ENCODE data around the gene ATP5PF. TPM values are rescaled to one million over a fixed set of nuclear protein-coding genes. Genes with fewer than 3 reads are reported as not detected.
"Not testable (repeated sequence)": the region's sequence is repeated elsewhere in the genome, so short reads cannot be mapped to it uniquely, and the experiment has no call there.

Gene ATP5PF
- total RNA-seq, 1 donor = 36.2 TPM

DNA sequence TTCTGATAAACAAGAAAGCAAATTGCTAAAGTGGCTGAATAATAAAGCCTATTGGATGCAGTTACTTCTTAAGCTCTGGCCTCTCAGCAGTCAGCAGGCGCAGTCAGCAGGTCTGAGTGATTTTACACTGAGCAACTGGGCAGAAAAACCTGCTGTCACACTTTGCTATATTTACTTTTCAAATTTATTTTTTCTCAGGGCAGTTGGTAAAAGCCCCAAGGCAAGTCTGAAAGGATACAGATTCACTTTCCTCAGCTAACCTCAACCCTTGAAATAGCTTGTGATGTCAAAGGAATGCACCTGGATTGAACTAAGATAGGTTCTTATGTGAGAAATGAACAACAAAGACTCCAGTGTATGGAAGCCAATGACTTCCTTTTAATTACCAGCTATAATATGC, 34.0 kb downstream of the ATP5PF start:
- Histone ChIP-seq H3K27ac (ENCODE audit: low read depth, low read length) (no peak overlapping the region), H3K4me1 (ENCODE audit: insufficient read depth, low read length) (peaks cover 3% of the 10 kb centered on the region), H4K20me1 (ENCODE audit: insufficient read depth, low read length) (no peaks in the 10 kb centered on the region), H3K79me2 (ENCODE audit: insufficient read depth, low read length) (no peaks in the 10 kb centered on the region), H3K4me3 (ENCODE audit: insufficient read depth, low read length) (no peak overlapping the region), H3K27me3 (ENCODE audit: insufficient read depth, low read length) (no peaks in the 10 kb centered on the region), H3K4me2 (ENCODE audit: insufficient read depth, low read length) (no peak overlapping the region), H3K9me3 (ENCODE audit: low read depth, low read length) (no peaks in the 10 kb centered on the region), H3K36me3 (ENCODE audit: insufficient read depth, low read length) (no peaks in the 10 kb centered on the region), H2AFZ (ENCODE audit: low read length) (no peak overlapping the region)
- TF ChIP-seq, protein P1, sequence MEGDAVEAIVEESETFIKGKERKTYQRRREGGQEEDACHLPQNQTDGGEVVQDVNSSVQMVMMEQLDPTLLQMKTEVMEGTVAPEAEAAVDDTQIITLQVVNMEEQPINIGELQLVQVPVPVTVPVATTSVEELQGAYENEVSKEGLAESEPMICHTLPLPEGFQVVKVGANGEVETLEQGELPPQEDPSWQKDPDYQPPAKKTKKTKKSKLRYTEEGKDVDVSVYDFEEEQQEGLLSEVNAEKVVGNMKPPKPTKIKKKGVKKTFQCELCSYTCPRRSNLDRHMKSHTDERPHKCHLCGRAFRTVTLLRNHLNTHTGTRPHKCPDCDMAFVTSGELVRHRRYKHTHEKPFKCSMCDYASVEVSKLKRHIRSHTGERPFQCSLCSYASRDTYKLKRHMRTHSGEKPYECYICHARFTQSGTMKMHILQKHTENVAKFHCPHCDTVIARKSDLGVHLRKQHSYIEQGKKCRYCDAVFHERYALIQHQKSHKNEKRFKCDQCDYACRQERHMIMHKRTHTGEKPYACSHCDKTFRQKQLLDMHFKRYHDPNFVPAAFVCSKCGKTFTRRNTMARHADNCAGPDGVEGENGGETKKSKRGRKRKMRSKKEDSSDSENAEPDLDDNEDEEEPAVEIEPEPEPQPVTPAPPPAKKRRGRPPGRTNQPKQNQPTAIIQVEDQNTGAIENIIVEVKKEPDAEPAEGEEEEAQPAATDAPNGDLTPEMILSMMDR (IDR thresholded peaks at IDR 0.05; ENCODE audit: extremely low read depth, low read depth, low read length) = no peak
- DNase-seq (ENCODE audit: insufficient read length, low spot score, missing footprints) = no peak

DNA sequence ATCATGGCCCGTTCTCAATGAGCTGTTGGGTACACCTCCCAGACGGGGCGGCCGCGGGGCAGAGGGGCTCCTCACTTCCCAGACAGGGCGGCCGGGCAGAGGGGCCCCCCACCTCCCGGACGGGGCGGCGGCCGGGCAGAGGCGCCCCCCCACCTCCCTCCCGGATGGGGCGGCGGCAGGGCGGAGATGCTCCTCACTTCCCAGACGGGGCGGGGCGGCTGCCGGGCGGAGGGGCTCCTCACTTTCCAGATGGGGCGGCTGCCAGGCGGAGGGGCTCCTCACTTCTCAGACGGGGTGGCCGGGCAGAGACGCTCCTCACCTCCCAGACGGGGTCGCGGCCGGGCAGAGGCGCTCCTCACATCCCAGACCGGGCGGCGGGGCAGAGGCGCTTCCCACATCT, 39.2 kb downstream of the ATP5PF start:
- H3K36me3 ChIP-seq (ENCODE audit: insufficient read depth, low read length); H3K4me1 ChIP-seq (ENCODE audit: insufficient read depth, low read length); H2AFZ ChIP-seq (ENCODE audit: low read length); DNase-seq (ENCODE audit: insufficient read length, low spot score, missing footprints); H3K27ac ChIP-seq (ENCODE audit: low read depth, low read length); H4K20me1 ChIP-seq (ENCODE audit: insufficient read depth, low read length); H3K4me2 ChIP-seq (ENCODE audit: insufficient read depth, low read length); H3K27me3 ChIP-seq (ENCODE audit: insufficient read depth, low read length); H3K9me3 ChIP-seq (ENCODE audit: low read depth, low read length); H3K4me3 ChIP-seq (ENCODE audit: insufficient read depth, low read length); H3K79me2 ChIP-seq (ENCODE audit: insufficient read depth, low read length): not testable (repeated sequence)

DNA sequence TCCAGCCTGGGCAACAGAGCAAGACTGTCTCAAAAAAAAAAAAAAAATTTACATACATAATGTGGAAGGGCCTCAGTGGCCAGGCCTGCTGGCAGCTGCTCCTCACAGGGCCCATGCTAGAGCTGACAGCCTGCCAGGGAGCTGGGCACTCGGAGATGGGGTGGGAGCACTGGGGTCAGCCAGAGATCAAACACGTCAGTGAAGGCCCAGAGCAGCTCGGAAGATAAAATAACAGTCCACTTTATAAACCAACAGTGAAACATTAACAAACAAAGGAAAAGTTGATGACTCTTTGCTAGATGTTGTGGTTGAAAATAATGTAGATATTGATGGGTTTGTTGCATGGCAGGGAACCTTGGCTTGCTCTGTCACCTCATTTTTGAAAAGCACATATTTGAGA, 42.7 kb downstream of the ATP5PF start:
- H3K4me2 ChIP-seq (ENCODE audit: insufficient read depth, low read length) = no peak overlapping the region
- no peaks in the 10 kb centered on the region for H3K9me3 ChIP-seq (ENCODE audit: low read depth, low read length)
- no peak overlapping the region for H2AFZ ChIP-seq (ENCODE audit: low read length)
- H3K4me1 ChIP-seq (ENCODE audit: insufficient read depth, low read length) = no peaks in the 10 kb centered on the region
- DNase-seq (ENCODE audit: insufficient read length, low spot score, missing footprints) = no peak
- no peaks in the 10 kb centered on the region for H3K79me2 ChIP-seq (ENCODE audit: insufficient read depth, low read length)
- H4K20me1 ChIP-seq (ENCODE audit: insufficient read depth, low read length) = no peaks in the 10 kb centered on the region
- H3K36me3 ChIP-seq (ENCODE audit: insufficient read depth, low read length) = no peaks in the 10 kb centered on the region
- H3K4me3 ChIP-seq (ENCODE audit: insufficient read depth, low read length) = no peak overlapping the region
- no peak overlapping the region for H3K27ac ChIP-seq (ENCODE audit: low read depth, low read length)
- no peaks in the 10 kb centered on the region for H3K27me3 ChIP-seq (ENCODE audit: insufficient read depth, low read length)
- TF ChIP-seq, protein P1 (IDR thresholded peaks at IDR 0.05; ENCODE audit: extremely low read depth, low read depth, low read length) = no peak

DNA sequence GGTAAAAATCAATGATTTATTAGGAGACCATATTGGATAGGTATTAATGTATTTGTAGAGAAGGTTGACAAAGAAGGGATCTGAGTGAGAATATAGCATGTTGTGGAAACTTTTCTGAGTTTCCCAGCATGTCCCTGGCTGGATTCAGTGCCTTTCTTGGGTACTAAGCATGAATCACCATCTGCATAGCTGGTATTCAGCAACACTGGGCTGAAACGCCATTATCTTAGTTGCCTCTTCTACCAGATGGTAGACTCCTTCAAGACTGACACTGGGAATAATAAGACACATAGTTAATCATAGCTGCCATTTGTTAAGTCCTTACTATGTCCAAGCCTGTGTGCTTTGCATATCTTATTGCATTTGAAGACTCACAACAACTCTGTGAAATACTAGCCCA, 45.5 kb downstream of the ATP5PF start:
- TF ChIP-seq, protein P1 (IDR thresholded peaks at IDR 0.05; ENCODE audit: extremely low read depth, low read depth, low read length) = no peak
- H3K27ac ChIP-seq (ENCODE audit: low read depth, low read length) = no peak overlapping the region

More for the DNA sequence above, 45.5 kb downstream of the ATP5PF start:
- Histone ChIP-seq H3K36me3 (ENCODE audit: insufficient read depth, low read length) (no peaks in the 10 kb centered on the region), H3K79me2 (ENCODE audit: insufficient read depth, low read length) (no peaks in the 10 kb centered on the region), H2AFZ (ENCODE audit: low read length) (no peak overlapping the region), H3K4me3 (ENCODE audit: insufficient read depth, low read length) (no peak overlapping the region), H3K27me3 (ENCODE audit: insufficient read depth, low read length) (no peaks in the 10 kb centered on the region), H3K9me3 (ENCODE audit: low read depth, low read length) (no peaks in the 10 kb centered on the region), H3K4me1 (ENCODE audit: insufficient read depth, low read length) (no peaks in the 10 kb centered on the region), H4K20me1 (ENCODE audit: insufficient read depth, low read length) (no peaks in the 10 kb centered on the region), H3K4me2 (ENCODE audit: insufficient read depth, low read length) (no peak overlapping the region)
- no peak for DNase-seq (ENCODE audit: insufficient read length, low spot score, missing footprints)
